HG02759 (cell line): ENCODE measurements around the gene SLC7A11.
A peak's percentile ranks its signal among the peaks of the same experiment; 100 is the strongest.

Experiments used
- ATAC-seq: cut with Tn5 transposase; IDR thresholded peaks from one replicate; pipeline ENCODE4 v1.9.1; 2021; ENCODE audit warnings: mild to moderate bottlenecking, moderate library complexity; ENCODE audit not compliant: unreplicated experiment

The SLC7A11 gene

GRCh38 chr4:138174981-138175794 is 67.0 kb downstream of the SLC7A11 start:
- no peak for ATAC-seq

DNA sequence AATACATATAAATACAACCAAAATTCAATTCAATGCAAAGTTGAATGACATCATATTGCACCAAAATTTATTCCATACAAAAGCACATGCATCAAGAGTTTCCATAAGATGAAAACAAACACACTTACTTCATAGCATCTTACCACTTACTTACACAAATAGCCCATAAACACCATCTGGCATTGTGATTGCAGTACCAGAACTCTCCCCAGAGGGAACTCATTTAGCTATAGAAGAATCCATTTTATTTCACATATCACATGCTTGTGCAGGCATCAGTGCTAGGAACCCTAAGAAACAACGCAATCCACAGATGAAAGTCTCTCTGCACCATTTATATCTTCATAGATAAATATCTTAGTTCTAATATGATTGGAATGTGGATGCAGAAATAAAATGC is 77.9 kb downstream of the SLC7A11 start:
- ATAC-seq, result no peak

DNA sequence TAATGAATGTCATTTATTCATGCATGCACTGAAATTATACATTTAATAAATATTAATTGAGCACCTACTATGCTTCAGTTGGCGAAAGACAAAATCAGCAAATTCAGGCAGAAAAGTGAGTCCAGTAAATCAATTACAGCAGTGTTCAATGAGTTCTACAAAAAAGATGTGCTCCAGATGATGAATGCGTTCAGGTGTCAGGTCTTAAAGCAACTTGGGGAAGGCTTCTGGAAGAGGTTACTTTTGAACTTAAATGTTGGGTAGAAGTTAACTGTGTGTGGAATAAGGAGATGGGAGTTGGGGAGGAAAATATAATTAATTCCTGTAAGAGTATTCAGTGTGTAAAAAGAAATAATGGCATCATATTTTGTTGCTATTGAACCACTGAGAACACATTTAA is 79.0 kb downstream of the SLC7A11 start:
- no peak for ATAC-seq

- no peak for ATAC-seq
Measured at GRCh38 chr4:138162259-138162658, 79.9 kb downstream of the SLC7A11 start.

DNA sequence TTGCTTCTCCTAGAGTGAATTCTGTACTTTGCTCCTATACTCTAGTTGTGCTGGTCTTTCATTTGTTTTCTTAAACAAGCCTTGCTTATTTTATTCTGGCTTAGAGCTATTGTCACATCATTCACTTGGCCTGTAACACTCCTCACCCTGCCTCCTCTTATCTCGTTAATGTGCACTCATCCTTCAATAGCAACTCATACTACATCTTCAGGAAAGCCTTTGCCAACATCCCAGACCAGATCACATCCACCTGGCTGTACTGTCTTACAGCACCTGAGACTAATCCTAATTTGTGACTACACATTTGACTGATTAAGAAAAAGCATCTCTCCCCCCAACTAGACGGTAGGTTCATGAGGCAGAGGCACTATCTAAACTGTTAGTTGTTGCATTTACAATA is 80.8 kb downstream of the SLC7A11 start:
- ATAC-seq, result no peak

DNA sequence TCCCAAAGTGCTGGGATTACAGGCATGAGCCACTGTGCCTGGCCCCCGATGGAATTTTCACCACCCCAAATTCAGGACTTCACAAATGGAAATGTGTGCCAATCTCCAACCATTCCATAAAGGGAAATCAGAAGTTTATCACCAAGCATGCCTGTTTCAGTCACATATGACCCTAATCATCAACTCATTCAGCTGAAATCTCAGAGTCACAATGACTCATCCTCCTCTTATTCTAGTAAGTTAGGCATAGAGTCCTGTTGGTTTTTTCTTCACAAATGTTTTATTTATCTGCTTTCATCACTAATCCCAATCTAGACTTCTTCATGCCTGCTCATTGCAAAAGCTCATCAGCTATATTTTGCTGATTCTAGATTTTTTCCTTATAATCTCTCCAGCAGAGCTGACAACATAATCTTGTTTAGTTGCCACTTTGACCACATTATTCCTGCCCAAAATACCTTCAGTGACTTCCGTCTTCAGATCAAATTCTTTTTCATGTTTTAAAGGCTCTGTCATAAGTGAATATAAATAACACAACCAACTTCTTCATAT is 83.3 kb downstream of the SLC7A11 start:
- ATAC-seq, result no peak

GRCh38 chr4:138140879-138141278 is 101.3 kb downstream of the SLC7A11 start:
- no peak for ATAC-seq

GRCh38 chr4:138138774-138139173 is 103.4 kb downstream of the SLC7A11 start:
- no peak for ATAC-seq

DNA sequence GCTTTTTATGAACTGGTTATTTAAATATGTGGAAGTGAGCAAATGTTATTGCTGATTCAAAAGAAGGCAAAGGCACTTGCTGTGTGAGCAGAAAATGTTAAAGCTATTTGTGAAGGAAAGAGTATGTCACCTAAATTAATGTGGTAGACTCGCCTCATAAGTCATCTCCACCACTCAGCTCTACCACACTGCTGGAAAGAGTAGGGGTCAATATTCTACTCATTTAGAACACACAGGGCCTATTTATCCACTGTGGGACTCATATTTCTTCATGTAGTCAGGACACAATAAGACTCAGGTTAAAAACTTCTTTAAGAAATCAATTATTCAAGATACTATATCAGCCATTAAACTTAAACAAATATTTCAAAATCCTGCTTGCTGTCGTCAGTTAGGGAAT is 106.5 kb downstream of the SLC7A11 start:
- ATAC-seq, result no peak

DNA sequence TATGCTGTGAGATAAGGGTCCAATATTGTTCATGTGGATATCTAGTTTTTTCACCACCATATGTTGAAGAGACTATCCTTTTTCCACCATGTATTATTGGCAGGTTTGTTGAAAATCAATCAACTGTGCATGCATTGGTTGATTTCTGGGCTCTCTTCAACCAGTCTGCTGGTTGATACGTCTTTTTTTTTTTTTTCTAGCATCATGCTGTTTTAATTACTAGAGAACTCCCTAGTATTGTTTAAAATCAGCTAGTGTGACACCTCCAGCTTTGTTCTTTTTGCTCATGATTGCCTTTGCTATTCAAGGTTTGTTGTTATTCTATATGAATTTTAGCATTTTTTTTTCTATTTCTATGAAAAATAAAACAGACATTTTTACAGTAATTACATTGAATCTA is 123.9 kb downstream of the SLC7A11 start:
- ATAC-seq, result no peak

DNA sequence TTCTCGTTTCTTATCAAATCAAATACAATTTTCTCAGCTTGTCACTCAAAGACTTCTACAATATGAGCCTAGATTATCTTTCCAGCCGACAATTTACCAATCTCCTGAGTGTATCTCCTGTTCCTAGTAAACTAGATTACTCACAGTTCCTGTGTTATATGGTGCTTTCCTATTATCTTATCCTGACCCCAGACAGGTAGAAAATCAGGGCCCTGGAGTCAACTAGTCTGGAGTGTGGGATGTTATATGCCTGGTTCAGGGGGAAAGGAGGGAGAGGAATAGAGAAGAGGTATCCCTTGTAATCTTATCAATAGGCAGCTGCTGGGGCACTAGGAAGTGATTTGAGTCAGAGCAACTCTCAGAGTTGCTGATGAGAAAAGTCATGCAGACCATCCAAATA is 127.1 kb downstream of the SLC7A11 start:
- ATAC-seq, result no peak

- ATAC-seq, result peak; percentile 98
Measured at GRCh38 chr4:138114434-138114833, 127.7 kb downstream of the SLC7A11 start.
